Left hindlimb (tissue), 1 donor: ENCODE results near the gene LMCD1.

Source experiments
- DNase-seq: peaks from one replicate; pipeline ENCODE4 v3.0.0-alpha.2; 2018

Gene LMCD1

GRCh38 chr3:8485141-8485870 lies 16.3 kb upstream of the LMCD1 start:
- DNase-seq = no peak

- DNase-seq = no peak
Observed at GRCh38 chr3:8485943-8486342, 15.7 kb upstream of the LMCD1 start.

GRCh38 chr3:8486434-8486833 lies 15.2 kb upstream of the LMCD1 start:
- DNase-seq = no peak

- DNase-seq = no peak
Observed at GRCh38 chr3:8486936-8487335, 14.7 kb upstream of the LMCD1 start.

- no peak for DNase-seq
Observed at GRCh38 chr3:8488411-8488810, 13.2 kb upstream of the LMCD1 start.

- no peak for DNase-seq
Observed at GRCh38 chr3:8488877-8489276, 12.7 kb upstream of the LMCD1 start.

GRCh38 chr3:8489278-8489792 lies 12.3 kb upstream of the LMCD1 start:
- DNase-seq = no peak

- no peak for DNase-seq
Observed at GRCh38 chr3:8490079-8490552, 11.5 kb upstream of the LMCD1 start.

- DNase-seq = no peak
Observed at GRCh38 chr3:8491271-8492144, 10.1 kb upstream of the LMCD1 start.

GRCh38 chr3:8492744-8493511 lies 8.7 kb upstream of the LMCD1 start:
- no peak for DNase-seq

- DNase-seq = no peak
Observed at GRCh38 chr3:8493744-8494143, 7.9 kb upstream of the LMCD1 start.

- no peak for DNase-seq
Observed at GRCh38 chr3:8494327-8494726, 7.3 kb upstream of the LMCD1 start.

- DNase-seq = no peak
Observed at GRCh38 chr3:8497582-8497981, 4.0 kb upstream of the LMCD1 start.

- DNase-seq = no peak
Observed at GRCh38 chr3:8499181-8499611, 2.4 kb upstream of the LMCD1 start.

- DNase-seq = no peak
Observed at GRCh38 chr3:8500319-8500988, 1.2 kb upstream of the LMCD1 start.

GRCh38 chr3:8500989-8501370 lies 643 bp upstream of the LMCD1 start:
- DNase-seq = no peak

- no peak for DNase-seq
Observed at GRCh38 chr3:8503461-8503860, 1.8 kb downstream of the LMCD1 start.

GRCh38 chr3:8503871-8504610 lies 2.4 kb downstream of the LMCD1 start:
- DNase-seq = peak; percentile 67

GRCh38 chr3:8504611-8504973 lies 3.0 kb downstream of the LMCD1 start:
- DNase-seq = no peak

- DNase-seq = no peak
Observed at GRCh38 chr3:8505621-8506020, 4.0 kb downstream of the LMCD1 start.

GRCh38 chr3:8506571-8507061 lies 5.0 kb downstream of the LMCD1 start:
- no peak for DNase-seq

- DNase-seq = no peak
Observed at GRCh38 chr3:8507496-8507895, 5.9 kb downstream of the LMCD1 start.
